COR-L47 (cell line): ENCODE results near the gene CCNB1.
A peak's percentile ranks its signal among the peaks of the same experiment; 100 is the strongest.
"Not testable (repeated sequence)": the region's sequence is repeated elsewhere in the genome, so short reads cannot be mapped to it uniquely, and the experiment has no call there.

Source experiments
- DNase-seq: peaks from one replicate; lab custom pipeline; 2025; lab: John Stamatoyannopoulos, UW

The CCNB1 gene

DNA sequence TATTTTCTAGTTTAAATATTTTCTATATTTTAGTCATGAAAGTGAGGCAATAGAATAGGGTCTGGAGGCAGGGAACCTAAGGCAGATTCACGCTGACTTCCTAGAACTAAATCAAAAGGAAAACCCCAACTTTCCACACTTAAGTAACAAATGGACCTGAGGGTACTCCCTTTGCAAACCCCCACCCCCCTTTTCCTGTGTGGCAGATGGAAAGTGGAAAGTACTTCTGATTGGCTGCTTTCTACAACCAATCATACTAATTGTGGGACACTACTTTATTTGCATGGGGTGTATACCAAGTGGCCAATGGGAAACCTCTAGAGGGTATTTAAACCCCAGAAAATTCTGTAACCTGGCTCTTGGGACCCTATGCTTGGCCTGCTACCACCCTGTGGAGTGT lies 17.7 kb downstream of the CCNB1 start:
- no peak for DNase-seq

GRCh38 chr5:69187342-69187741 lies 20.4 kb downstream of the CCNB1 start:
- DNase-seq = no peak

GRCh38 chr5:69188811-69189161 lies 21.8 kb downstream of the CCNB1 start:
- no peak for DNase-seq

DNA sequence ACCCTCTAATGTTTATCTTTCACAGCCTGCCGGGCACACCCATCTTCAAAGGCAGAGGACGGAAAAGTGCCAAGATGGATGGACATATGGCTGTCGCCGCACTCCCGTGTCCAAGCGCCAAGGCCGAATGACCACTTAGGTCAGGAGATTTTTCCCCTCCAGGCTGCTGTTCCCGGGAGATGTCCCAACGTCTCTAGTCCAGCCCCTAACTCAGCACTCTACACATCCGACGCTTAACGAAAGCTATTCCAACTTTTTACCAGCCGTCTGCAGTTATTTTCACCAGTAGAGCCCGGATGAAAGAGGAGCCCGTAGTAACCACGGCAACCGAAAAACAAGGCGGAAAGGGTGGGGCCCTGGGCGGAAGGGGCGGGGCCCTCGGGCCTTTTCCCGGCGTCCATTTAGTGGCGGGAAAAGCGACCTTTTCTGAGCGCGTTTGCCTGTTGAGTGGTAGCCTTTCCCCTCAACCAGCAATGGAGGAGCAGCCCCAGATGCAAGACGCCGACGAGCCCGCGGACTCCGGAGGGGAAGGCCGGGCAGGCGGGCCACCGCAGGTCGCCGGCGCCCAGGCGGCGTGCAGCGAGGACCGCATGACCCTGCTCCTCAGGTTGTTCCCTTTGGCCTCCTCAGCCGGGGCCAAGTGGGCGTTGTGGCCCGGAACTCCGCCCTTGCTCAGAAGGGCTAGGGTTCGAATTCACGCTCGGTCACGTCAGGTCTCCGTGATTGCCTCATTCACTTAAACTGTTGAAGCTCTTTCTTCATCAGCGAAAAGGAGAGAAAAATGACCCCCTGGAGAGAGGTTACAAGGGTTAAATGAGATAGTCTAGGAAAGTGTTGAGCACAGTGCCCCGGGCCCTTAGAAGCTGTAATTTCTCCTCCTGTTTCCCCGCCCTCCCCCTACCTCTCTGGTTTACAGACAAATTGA lies 22.5 kb downstream of the CCNB1 start, which contains the start of gene CENPH:
Gene CENPH, plus strand, starts transcription at position 422 of the 925 bp plus-strand sequence. Its CDS starts 52 bp downstream, at position 474.
- DNase-seq = peak; percentile 87

DNA sequence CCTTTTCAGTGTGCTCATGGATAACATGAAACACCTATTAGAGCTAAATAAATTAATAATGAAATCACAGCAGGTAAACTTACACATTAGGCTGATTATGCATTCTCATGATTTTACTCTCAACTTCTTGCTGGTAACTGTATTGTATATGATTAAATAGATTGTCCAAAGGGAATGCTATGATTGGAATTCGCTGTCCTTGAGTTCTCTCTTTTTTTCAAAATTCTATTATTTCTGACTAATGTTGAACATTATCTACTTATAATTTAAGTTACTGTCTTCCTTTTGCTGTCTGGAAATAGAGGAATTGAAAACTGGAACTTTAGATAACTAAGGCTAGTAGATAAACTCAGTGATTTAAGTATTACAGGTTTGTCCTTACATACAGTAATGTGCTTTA lies 35.5 kb downstream of the CCNB1 start:
- DNase-seq = no peak

- DNase-seq = no peak
Measured at GRCh38 chr5:69206528-69207190, 39.7 kb downstream of the CCNB1 start.

DNA sequence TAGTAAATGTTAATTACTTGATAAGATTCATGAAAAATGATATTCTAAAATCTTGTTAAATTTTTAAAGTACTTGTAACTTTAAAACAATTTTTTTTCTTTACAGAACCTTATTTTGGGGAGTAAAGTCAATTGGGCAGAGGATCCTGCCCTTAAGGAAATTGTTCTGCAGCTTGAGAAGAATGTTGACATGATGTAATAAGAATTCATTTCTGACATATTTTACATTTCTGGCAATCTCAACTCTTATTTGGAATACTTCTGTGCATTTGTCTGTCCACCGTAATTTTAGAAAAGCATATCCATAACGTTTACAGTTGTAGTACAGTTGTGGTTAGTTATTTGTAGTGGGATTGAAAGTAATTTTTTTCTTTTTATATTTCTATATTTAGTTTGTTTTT lies 42.7 kb downstream of the CCNB1 start:
- no peak for DNase-seq

GRCh38 chr5:69211200-69211599 lies 44.2 kb downstream of the CCNB1 start:
- DNase-seq = no peak

- no peak for DNase-seq
Measured at GRCh38 chr5:69212022-69212421, 45.1 kb downstream of the CCNB1 start.

DNA sequence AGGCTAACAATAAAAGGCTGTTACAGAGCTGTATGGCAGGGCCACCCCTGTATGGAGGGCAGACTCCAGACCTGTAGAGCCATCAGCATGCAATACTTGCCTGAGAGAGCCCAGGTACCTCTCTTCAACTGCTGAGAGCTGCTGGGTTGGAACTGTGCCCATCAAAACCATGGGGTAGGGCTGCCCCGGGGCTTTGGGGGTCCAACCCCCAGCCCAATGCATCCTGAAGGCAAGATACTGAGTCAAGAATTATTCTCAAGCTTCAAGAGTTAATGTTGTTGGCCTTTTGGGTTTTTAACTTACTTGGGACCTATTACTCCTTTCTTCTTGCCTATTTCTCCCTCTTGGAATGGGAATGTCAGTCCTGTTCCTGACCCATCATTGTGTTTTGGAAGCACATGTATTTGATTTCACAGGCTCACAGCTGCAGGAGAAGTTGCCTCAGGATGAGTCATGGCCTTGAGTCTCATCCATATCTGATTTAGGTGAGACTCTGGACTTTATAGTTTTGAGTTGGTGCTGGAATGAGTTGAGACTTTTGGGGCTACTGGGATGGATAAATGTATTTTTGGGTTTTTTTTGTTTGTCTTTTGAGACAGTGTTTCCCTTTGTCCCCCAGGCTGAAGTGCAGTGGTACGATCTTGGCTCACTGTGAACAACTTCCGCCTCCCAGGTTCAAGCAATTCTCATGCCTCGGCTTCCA lies 46.7 kb downstream of the CCNB1 start:
- DNase-seq = no peak

DNA sequence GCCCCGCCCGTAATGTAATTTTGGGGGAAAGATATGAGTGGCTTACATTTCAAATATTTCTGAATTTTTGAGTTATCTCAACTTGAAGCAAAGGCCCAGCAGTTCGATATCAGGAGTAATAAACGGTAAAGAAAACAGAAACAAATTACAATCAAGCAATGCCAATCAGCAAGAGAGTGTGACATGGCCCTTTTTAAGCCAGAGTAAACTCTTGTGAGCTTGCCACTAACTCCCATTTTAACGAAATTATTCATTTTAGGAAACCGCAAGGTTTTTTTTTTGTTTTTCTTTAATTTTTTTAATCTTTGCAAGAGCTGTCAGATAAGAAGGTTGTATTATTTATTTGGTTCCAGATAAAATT lies 50.2 kb downstream of the CCNB1 start:
- DNase-seq = no peak

- peak; percentile 92 for DNase-seq
Measured at GRCh38 chr5:69217548-69218526, 50.9 kb downstream of the CCNB1 start.

GRCh38 chr5:69219939-69220338 lies 53.0 kb downstream of the CCNB1 start:
- DNase-seq = no peak

DNA sequence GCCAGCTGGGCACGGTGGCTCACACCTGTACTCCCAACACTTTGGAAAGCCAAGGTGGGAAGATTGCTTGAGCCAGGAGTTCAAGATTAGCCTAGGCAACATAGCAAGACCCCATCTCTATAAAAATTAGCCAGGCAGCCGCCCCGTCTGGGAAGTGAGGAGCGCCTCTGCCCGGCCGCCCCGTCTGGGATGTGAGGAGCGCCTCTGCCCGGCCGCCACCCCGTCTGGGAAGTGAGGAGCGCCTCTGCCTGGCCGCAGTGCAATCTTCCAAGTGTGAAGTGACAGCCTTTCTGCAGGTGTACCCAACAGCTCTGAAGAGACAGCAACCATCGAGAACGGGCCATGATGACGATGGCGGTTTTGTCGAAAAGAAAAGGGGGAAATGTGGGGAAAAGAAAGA lies 53.4 kb downstream of the CCNB1 start:
- DNase-seq = not testable (repeated sequence)

DNA sequence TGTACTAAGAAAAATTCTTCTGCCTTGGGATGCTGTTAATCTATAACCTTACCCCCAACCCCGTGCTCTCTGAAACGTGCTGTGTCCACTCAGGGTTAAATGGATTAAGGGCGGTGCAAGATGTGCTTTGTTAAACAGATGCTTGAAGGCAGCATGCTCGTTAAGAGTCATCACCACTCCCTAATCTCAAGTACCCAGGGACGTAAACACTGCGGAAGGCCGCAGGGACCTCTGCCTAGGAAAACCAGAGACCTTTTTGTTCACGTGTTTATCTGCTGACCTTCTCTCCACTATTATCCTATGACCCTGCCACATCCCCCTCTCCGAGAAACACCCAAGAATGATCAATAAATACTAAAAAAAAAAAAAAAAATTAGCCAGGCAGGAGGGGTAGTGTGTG lies 53.9 kb downstream of the CCNB1 start:
- DNase-seq = not testable (repeated sequence)

DNA sequence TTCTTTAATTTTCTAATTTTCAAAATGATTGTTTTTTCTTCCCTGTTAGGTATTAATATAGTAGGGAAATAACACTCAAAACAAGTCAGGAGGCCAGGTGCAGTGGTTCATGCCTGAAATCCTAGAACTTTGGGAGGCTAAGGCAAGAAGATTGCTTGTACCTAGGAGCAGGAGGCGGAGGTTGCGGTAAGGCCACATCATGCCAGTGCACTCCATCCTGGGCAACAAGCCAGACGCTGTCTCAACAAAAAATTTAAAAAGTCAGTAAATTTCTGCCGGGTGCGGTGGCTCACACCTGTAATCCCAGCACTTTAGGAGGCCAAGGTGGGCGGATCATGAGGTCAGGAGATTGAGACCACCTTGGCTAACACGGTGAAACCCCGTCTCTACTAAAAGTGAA lies 57.6 kb downstream of the CCNB1 start:
- no peak for DNase-seq

- no peak for DNase-seq
Measured at GRCh38 chr5:69225860-69226259, 58.9 kb downstream of the CCNB1 start.
